ENCODE data around the gene CD9. TPM values are rescaled to one million over a fixed set of nuclear protein-coding genes. Genes with fewer than 3 reads are reported as not detected.

The CD9 gene
- total RNA-seq, 3 donors from 2014 or later: 91.1 to 436 (median 243) TPM

GRCh38 chr12:6233121-6233971, 33.1 kb downstream of the CD9 start:
- Histone ChIP-seq H3K27ac (peak overlapping the region; percentile 95 to 96), H3K36me3 (no peaks in the 10 kb centered on the region)

DNA sequence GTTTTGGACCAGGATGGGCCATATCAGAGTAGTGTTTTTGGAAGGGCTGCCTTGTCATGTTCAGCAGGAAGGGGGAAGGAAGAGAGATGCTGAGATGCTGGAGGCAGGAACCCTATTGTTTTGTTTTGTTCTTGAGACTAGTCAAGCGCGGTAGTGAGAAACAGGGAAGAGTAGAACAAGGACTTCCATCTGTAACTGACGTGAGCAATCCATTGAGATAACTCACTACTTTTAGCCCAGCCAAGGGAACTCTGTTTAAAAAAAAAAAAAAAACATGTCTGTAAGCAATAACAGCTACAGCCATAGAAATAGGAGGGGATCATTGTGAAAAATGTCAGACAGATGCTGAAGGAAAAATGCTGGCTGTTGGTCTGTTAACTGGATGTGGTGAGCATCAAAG, 34.0 kb downstream of the CD9 start:
- intact Hi-C loops (cut with DNase I; ENCODE audit: low total_unique reads): no loop called here
- H3K36me3 ChIP-seq: no peaks in the 10 kb centered on the region

More at GRCh38 chr12:6233121-6233971, 33.1 kb downstream of the CD9 start:
- no peaks in the 10 kb centered on the region for H3K27me3 ChIP-seq
- intact Hi-C loops (cut with DNase I; ENCODE audit: low total_unique reads): no loop called here
- H3K9me3 ChIP-seq: no peaks in the 10 kb centered on the region
- H3K4me3 ChIP-seq: no peak overlapping the region
- DNase-seq (ENCODE audit: low spot score in 2 of 2): no peak
- TF ChIP-seq, protein P1, sequence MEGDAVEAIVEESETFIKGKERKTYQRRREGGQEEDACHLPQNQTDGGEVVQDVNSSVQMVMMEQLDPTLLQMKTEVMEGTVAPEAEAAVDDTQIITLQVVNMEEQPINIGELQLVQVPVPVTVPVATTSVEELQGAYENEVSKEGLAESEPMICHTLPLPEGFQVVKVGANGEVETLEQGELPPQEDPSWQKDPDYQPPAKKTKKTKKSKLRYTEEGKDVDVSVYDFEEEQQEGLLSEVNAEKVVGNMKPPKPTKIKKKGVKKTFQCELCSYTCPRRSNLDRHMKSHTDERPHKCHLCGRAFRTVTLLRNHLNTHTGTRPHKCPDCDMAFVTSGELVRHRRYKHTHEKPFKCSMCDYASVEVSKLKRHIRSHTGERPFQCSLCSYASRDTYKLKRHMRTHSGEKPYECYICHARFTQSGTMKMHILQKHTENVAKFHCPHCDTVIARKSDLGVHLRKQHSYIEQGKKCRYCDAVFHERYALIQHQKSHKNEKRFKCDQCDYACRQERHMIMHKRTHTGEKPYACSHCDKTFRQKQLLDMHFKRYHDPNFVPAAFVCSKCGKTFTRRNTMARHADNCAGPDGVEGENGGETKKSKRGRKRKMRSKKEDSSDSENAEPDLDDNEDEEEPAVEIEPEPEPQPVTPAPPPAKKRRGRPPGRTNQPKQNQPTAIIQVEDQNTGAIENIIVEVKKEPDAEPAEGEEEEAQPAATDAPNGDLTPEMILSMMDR (IDR thresholded peaks at IDR 0.05): no peak
- TF ChIP-seq POLR2AphosphoS5 (IDR thresholded peaks at IDR 0.05) (no peak), POLR2A (IDR thresholded peaks at IDR 0.05) (no peak)
- peaks cover 22 to 59% of the 10 kb centered on the region in 2 donors for H3K4me1 ChIP-seq

DNA sequence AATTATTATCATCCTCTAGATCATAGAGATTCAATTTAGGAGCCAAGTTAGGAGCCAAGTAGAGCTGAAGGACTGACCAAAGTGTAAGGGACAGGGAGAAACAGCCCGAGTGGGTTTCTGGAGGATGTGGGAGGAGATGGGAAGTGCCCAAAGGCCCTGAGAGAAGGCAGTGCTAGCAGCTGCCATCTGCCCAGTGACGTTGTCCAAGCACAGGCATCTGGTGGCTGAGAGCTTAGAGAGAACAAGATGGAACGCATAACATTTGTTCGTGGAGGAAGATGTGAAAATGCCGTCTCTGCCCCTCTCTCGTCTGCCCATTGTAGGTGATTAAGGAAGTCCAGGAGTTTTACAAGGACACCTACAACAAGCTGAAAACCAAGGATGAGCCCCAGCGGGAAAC, 34.7 kb downstream of the CD9 start:
- intact Hi-C loops (cut with DNase I; ENCODE audit: low total_unique reads): no loop called here
- no peak for DNase-seq (ENCODE audit: low spot score in 2 of 2)
- no peaks in the 10 kb centered on the region for H3K36me3 ChIP-seq
- no peak overlapping the region for H3K4me3 ChIP-seq
- peaks cover 11 to 44% of the 10 kb centered on the region in 2 donors for H3K4me1 ChIP-seq
- TF ChIP-seq, protein P1 (IDR thresholded peaks at IDR 0.05): no peak
- TF ChIP-seq POLR2A (IDR thresholded peaks at IDR 0.05) (no peak), POLR2AphosphoS5 (IDR thresholded peaks at IDR 0.05) (no peak)
- peak overlapping the region; percentile 91 to 96 for H3K27ac ChIP-seq
- H3K9me3 ChIP-seq: no peaks in the 10 kb centered on the region
- H3K27me3 ChIP-seq: no peaks in the 10 kb centered on the region

More for the DNA sequence above, 34.0 kb downstream of the CD9 start:
- Histone ChIP-seq H3K4me3 (no peak overlapping the region), H3K4me1 (peaks cover 15 to 51% of the 10 kb centered on the region in 2 donors), H3K27ac (peak overlapping the region; percentile 95 to 96), H3K27me3 (no peaks in the 10 kb centered on the region), H3K9me3 (no peaks in the 10 kb centered on the region)
- TF ChIP-seq POLR2A (IDR thresholded peaks at IDR 0.05) (no peak), POLR2AphosphoS5 (IDR thresholded peaks at IDR 0.05) (no peak)
- TF ChIP-seq, protein P1 (IDR thresholded peaks at IDR 0.05): no peak
- no peak for DNase-seq (ENCODE audit: low spot score in 2 of 2)

- Histone ChIP-seq H3K27ac (peak overlapping the region; percentile 91 to 96), H3K4me3 (no peak overlapping the region), H3K9me3 (no peaks in the 10 kb centered on the region), H3K27me3 (no peaks in the 10 kb centered on the region), H3K36me3 (no peaks in the 10 kb centered on the region), H3K4me1 (peaks cover 5 to 38% of the 10 kb centered on the region in 2 donors)
- peak; percentile 80 to 93 for DNase-seq (ENCODE audit: low spot score in 2 of 2)
- TF ChIP-seq POLR2AphosphoS5 (IDR thresholded peaks at IDR 0.05): peak in 2 of 3 donors; percentile 39 to 77
- TF ChIP-seq POLR2A (IDR thresholded peaks at IDR 0.05): no peak
- intact Hi-C loops (cut with DNase I; ENCODE audit: low total_unique reads): no loop called here
These were observed 35.3 kb downstream of the CD9 start for GRCh38 chr12:6235499-6235898.

DNA sequence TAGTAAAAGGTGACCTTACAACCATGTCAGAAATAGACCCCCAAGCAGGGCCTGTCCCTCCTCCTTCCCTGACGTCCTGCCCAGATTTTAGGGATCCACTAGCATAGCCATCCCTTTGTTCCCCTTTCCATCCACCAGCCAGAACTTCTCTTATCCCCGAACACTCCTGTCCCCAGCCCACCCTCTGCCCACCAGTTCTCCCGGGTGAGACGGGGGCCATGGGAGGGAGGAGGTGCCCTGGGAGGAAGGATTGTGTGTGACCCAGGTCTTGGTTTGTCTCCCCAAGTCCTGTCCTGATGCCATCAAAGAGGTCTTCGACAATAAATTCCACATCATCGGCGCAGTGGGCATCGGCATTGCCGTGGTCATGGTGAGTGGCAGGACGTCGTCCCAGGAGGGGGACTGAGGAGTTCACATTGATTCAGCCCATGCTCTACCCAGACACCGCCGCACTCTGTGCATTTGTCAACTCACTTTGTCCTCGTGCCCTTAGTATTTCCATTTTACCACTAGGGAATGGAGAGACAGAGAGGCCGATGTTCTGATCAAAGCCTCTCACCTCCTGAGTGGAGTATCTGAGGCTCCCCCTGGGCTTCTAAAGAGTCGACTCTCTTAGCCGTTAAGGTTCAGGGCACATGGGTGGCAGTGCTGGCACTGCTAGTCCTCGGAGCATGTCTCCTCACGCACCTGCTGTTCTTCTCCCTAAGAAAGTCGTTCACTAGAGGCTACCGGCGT, 35.9 kb downstream of the CD9 start:
- no peak for TF ChIP-seq POLR2AphosphoS5 (IDR thresholded peaks at IDR 0.05)
- no peak for TF ChIP-seq POLR2A (IDR thresholded peaks at IDR 0.05)
- TF ChIP-seq, protein P1 (IDR thresholded peaks at IDR 0.05): no peak
- no peaks in the 10 kb centered on the region for H3K36me3 ChIP-seq
- intact Hi-C loops (cut with DNase I; ENCODE audit: low total_unique reads): no loop called here
- peaks cover 3 to 33% of the 10 kb centered on the region in 2 donors for H3K4me1 ChIP-seq
- DNase-seq (ENCODE audit: low spot score in 2 of 2): no peak
- no peaks in the 10 kb centered on the region for H3K27me3 ChIP-seq
- peak overlapping the region; percentile 91 to 96 for H3K27ac ChIP-seq
- no peaks in the 10 kb centered on the region for H3K9me3 ChIP-seq
- H3K4me3 ChIP-seq: no peak overlapping the region

Measured in breast epithelium (tissue), 4 donors.